HFFc6 (cell line): ENCODE data around the gene EEIG2. TPM values are rescaled to one million over a fixed set of nuclear protein-coding genes. Genes with fewer than 3 reads are reported as not detected.

Experiments
- DNase-seq: peaks from one replicate; pipeline ENCODE4 v3.0.0-alpha.2; 2018
- H3K27ac Mint-ChIP-seq: 2 replicates; pipeline ENCODE4 v1.8.0; 2020; ENCODE audit warnings: mild to moderate bottlenecking, mixed read lengths
- H3K27me3 Mint-ChIP-seq: 2 replicates; pipeline ENCODE4 v1.8.0; 2021; ENCODE audit warnings: mild to moderate bottlenecking, moderate library complexity, mixed read lengths; ENCODE audit not compliant: insufficient read depth
- H3K36me3 Mint-ChIP-seq: 2 replicates; pipeline ENCODE4 v1.8.0; 2021; ENCODE audit warnings: low read depth, mixed read lengths
- H3K4me1 Mint-ChIP-seq: 2 replicates; pipeline ENCODE4 v1.8.0; 2020; ENCODE audit warnings: low read depth, mixed read lengths
- H3K4me3 Mint-ChIP-seq: 2 replicates; pipeline ENCODE4 v1.8.0; 2020; ENCODE audit warnings: mild to moderate bottlenecking, moderate library complexity, mixed read lengths
- H3K9me3 Mint-ChIP-seq: 2 replicates; pipeline ENCODE4 v1.8.0; 2020; ENCODE audit warnings: mild to moderate bottlenecking, mixed read lengths
- CTCF ChIP-seq: fragments of 200-600 bp; sonication (generic); IDR thresholded peaks from 2 replicates; pipeline ENCODE4 v1.5.0; 2021; ENCODE audit warnings: antibody characterized with exemption, mild to moderate bottlenecking
- total RNA-seq, 6 experiments: library from RNA; stranded (reverse); fragmentation: NEBNext Ultra II Directional; extraction: Animal tissue kit (Norgen Biotek cat#: 25700); gene quantifications; 2 replicates in 1 of 6; 3 replicates in 5 of 6; pipeline ENCODE4 v1.2.3, GENCODE V29; 2021

EEIG2 gene
- total RNA-seq, 6 experiments from 2014 or later, result 3.3 to 5.2 (median 4.5) TPM

- no peak overlapping the region for H3K27ac Mint-ChIP-seq
These were observed 45.7 kb downstream of the EEIG2 start for GRCh38 chr1:108605633-108606032.

GRCh38 chr1:108606478-108606877 lies 46.6 kb downstream of the EEIG2 start:
- no peaks in the 10 kb centered on the region for H3K27me3 Mint-ChIP-seq

More at GRCh38 chr1:108605633-108606032, 45.7 kb downstream of the EEIG2 start:
- H3K9me3 Mint-ChIP-seq, result no peaks in the 10 kb centered on the region
- H3K4me1 Mint-ChIP-seq, result peaks cover 13% of the 10 kb centered on the region
- H3K4me3 Mint-ChIP-seq, result no peak overlapping the region
- TF ChIP-seq CTCF, result no peak
- H3K27me3 Mint-ChIP-seq, result no peaks in the 10 kb centered on the region
- no peaks in the 10 kb centered on the region for H3K36me3 Mint-ChIP-seq
- no peak for DNase-seq

GRCh38 chr1:108609483-108610049 lies 49.7 kb downstream of the EEIG2 start:
- Mint-ChIP-seq H3K4me1 (peaks cover 12% of the 10 kb centered on the region), H3K4me3 (no peak overlapping the region), H3K9me3 (no peaks in the 10 kb centered on the region), H3K36me3 (no peaks in the 10 kb centered on the region), H3K27me3 (no peaks in the 10 kb centered on the region), H3K27ac (no peak overlapping the region)
- no peak for TF ChIP-seq CTCF
- DNase-seq, result no peak

More at GRCh38 chr1:108606478-108606877, 46.6 kb downstream of the EEIG2 start:
- H3K36me3 Mint-ChIP-seq, result no peaks in the 10 kb centered on the region
- peaks cover 12% of the 10 kb centered on the region for H3K4me1 Mint-ChIP-seq
- no peak overlapping the region for H3K4me3 Mint-ChIP-seq
- TF ChIP-seq CTCF, result no peak
- no peak overlapping the region for H3K27ac Mint-ChIP-seq
- DNase-seq, result no peak
- H3K9me3 Mint-ChIP-seq, result no peaks in the 10 kb centered on the region

Other genes starting within 250 kb of the EEIG2 start
- not detected for gene NBPF6, start 109.8 kb upstream of the EEIG2 start, total RNA-seq
- 1 to 10 TPM in 2 of 6 experiments, under 1 TPM in 4; 0.37 to 2.7 (median 0.45) TPM for gene HENMT1, start 101.0 kb downstream of the EEIG2 start, total RNA-seq
- gene PRPF38B, start 132.2 kb downstream of the EEIG2 start, total RNA-seq, result 10 to 100 TPM; 19.9 to 24.1 (median 23.7) TPM
- under 1 TPM in 1 of 6 experiments, not detected in 5; 0.08 TPM for gene FNDC7, start 152.8 kb downstream of the EEIG2 start, total RNA-seq
- gene STXBP3, start 186.6 kb downstream of the EEIG2 start, total RNA-seq, result 10 to 100 TPM; 42.2 to 44.6 (median 43.5) TPM